ENCODE results near the gene LRCH3.

The LRCH3 gene

GRCh38 chr3:197790033-197790432, 1.0 kb upstream of the LRCH3 start:
- no peak for DNase-seq (ENCODE audit: low read depth)
- H3K4me3 ChIP-seq (ENCODE audit: control insufficient read depth, low read depth, low read length) = no peak overlapping the region
- no peak for TF ChIP-seq CTCF (conservative IDR thresholded peaks at IDR 0.05; ENCODE audit: control insufficient read depth, insufficient read depth, low read depth, low read length)

GRCh38 chr3:197791892-197792647, 1.0 kb downstream of the LRCH3 start:
- peak overlapping the region; percentile 84 for H3K4me3 ChIP-seq (ENCODE audit: control insufficient read depth, low read depth, low read length)
- DNase-seq (ENCODE audit: low read depth) = peak; percentile 42
- no peak for TF ChIP-seq CTCF (conservative IDR thresholded peaks at IDR 0.05; ENCODE audit: control insufficient read depth, insufficient read depth, low read depth, low read length)

GRCh38 chr3:197793247-197793646, 2.2 kb downstream of the LRCH3 start:
- H3K4me3 ChIP-seq (ENCODE audit: control insufficient read depth, low read depth, low read length) = no peak overlapping the region
- TF ChIP-seq CTCF (conservative IDR thresholded peaks at IDR 0.05; ENCODE audit: control insufficient read depth, insufficient read depth, low read depth, low read length) = no peak
- peak; percentile 61 for DNase-seq (ENCODE audit: low read depth)

- no peak for TF ChIP-seq CTCF (conservative IDR thresholded peaks at IDR 0.05; ENCODE audit: control insufficient read depth, insufficient read depth, low read depth, low read length)
- H3K4me3 ChIP-seq (ENCODE audit: control insufficient read depth, low read depth, low read length) = no peak overlapping the region
- no peak for DNase-seq (ENCODE audit: low read depth)
Observed at GRCh38 chr3:197794115-197794514, 3.1 kb downstream of the LRCH3 start.

- no peak overlapping the region for H3K4me3 ChIP-seq (ENCODE audit: control insufficient read depth, low read depth, low read length)
- no peak for TF ChIP-seq CTCF (conservative IDR thresholded peaks at IDR 0.05; ENCODE audit: control insufficient read depth, insufficient read depth, low read depth, low read length)
- peak; percentile 96 for DNase-seq (ENCODE audit: low read depth)
Observed at GRCh38 chr3:197795200-197795599, 4.1 kb downstream of the LRCH3 start.

GRCh38 chr3:197796087-197796486, 5.0 kb downstream of the LRCH3 start:
- DNase-seq (ENCODE audit: low read depth) = no peak
- H3K4me3 ChIP-seq (ENCODE audit: control insufficient read depth, low read depth, low read length) = no peak overlapping the region
- no peak for TF ChIP-seq CTCF (conservative IDR thresholded peaks at IDR 0.05; ENCODE audit: control insufficient read depth, insufficient read depth, low read depth, low read length)

Data from fibroblast of mammary gland (primary cell).